Measurements from ENCODE around the gene POLN.
"Not testable (repeated sequence)": the region's sequence is repeated elsewhere in the genome, so short reads cannot be mapped to it uniquely, and the experiment has no call there.

The POLN gene

DNA sequence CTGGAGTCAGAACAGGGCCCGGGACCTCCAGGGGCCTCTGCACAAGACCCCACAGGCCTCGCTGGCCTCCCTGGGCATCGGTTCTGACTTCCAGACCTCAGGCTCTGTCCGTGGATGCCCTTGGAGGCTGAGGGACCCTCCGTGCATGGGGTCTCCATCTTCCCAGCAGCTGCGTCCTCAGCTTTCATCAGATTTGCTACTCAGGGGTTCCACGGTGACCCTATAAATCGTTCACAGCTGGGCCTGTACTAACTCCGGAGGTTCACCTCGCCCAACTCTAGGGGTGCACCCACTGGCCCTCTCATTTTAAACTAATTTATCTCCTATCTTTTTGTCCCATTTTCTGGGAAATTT is 33.1 kb upstream of the POLN start:
- DNase-seq (ENCODE audit: low read depth), result not testable (repeated sequence)

DNA sequence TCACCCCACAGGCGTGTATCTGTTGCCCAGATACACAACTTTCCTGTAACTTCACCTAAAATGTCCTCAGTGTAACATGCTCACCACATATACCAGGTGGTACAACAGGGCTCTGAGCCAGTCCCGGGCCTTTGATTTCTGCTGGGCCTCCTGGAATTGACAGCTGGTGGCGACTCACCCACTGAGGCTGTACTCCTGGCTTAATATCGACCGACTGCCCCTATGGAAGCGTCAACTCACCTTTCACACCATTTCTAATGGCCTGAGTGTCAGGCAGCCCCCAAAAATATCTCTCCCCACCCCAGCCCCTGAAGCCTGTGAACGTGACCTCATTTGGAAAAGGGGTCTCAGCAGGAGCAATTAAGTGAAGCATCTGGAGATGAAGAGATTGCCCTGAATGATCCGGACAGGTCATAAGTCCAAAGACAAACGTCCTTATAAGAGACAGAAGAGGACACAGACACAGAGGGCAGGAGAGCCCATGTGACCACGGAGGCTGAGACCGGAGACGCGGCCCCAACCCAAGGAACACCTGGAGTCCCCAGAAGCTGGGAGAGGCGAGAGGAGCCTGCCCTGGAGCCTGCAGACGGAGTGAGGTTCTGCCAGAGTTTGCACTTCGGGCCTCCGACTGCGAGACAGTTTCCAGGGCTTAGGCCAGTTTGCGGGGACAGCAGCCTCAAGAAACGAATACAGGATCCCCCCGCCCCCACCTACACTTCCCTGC is 32.6 kb upstream of the POLN start:
- no peak for DNase-seq (ENCODE audit: low read depth)

DNA sequence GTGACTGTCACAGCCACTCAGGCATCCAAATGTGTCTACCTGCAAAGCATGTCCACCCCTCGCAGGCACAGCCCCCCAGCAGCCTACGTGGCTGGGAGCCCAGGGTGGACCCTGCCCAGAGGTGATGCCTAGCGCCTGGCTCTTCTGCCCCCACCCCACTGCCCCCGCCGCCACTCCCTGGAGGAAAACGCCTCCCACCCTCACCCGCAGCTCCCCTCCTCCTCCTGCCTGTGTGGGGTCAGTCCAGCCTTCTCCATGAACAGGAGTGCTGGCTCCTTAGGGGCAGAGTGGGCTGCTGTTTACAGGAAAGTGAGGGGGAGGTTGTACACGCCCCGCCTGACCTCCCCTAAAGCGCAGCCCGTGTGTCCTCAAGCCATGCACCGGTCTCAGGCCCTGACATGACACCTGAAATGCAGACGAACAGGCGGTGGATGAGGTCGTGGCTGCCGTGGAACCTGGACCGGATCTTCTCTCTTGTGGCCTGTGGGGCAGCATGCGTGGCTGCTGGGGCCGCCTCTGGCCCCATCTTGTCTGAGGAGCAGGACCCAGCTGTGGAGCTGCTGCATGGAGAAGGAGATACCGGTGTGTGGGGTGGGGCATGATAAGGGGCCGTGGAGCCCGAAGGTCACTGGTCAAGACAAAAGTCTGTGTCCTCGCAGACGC is 31.9 kb upstream of the POLN start:
- DNase-seq (ENCODE audit: low read depth), result no peak

DNA sequence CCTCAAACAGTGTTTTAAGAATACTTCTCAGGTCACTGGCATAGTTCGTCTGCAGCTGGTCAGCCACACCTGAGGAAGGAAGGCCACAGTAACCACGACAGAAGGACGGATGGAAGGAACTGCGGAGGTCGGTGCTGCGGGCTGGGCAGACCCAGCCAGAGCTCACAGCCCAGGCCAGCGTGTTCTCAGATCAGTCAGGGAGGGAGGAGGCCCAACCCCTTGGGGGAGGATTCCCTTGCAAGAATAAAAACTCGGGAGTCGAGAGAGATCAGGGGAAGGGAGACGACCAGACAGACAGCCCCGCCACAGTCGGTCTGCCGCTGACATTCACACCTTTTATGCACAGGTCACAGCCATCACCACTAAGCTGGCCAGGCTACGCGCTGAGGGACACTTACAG is 31.3 kb upstream of the POLN start:
- no peak for DNase-seq (ENCODE audit: low read depth)

DNA sequence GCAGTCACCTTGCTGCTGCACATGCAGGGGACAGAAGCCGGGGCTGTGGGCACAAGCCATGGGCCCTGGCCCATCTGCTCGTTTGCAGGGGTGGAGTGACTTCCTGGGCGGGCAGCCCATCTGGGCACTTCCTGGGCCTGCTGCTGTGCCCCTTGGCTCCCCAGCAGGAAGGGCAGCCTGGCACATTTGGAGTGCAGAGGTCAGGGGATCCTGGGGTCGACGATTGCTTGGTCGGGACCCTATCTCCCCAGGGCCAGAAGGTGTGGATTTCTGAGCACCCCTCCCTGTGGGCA is 30.9 kb upstream of the POLN start:
- DNase-seq (ENCODE audit: low read depth), result no peak

DNA sequence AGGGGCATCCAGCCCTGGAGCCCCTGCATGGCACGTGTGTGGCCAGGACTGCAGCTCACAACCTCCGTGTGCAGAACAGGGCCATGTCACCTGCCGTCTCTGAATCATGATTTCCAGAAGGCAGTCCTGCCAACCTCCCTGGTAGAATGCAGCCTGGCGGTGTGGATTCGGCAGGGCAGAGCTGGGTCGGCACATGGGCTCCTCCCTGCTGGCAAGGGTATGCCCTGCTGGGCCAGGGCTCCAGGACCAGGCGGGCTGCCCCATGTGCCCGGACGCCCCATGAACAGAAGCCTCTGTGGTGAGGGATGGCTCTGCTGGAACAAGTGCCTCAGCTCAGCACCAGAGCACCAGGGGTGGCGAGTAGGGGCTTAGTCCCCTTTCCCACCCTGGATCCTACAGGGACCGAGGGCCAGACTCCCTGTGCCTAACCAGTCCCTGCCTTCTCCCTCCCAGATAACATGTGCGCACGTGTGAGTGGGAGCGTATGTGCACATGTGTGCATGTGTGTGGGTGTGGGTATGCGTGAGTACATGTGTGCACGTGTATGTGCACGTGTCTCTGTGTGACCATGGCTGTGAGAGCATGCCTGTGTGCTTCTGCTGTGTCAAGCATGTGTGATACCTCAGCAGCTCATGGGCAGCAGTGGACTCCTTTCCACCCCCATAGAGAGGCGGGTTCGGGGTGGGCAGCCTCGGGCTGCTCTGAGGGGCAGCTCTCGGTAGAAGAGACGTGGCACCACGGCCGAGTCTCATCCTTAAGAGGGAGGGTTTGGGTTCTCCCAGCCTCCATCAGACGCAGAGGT is 30.3 kb upstream of the POLN start:
- no peak for DNase-seq (ENCODE audit: low read depth)

DNA sequence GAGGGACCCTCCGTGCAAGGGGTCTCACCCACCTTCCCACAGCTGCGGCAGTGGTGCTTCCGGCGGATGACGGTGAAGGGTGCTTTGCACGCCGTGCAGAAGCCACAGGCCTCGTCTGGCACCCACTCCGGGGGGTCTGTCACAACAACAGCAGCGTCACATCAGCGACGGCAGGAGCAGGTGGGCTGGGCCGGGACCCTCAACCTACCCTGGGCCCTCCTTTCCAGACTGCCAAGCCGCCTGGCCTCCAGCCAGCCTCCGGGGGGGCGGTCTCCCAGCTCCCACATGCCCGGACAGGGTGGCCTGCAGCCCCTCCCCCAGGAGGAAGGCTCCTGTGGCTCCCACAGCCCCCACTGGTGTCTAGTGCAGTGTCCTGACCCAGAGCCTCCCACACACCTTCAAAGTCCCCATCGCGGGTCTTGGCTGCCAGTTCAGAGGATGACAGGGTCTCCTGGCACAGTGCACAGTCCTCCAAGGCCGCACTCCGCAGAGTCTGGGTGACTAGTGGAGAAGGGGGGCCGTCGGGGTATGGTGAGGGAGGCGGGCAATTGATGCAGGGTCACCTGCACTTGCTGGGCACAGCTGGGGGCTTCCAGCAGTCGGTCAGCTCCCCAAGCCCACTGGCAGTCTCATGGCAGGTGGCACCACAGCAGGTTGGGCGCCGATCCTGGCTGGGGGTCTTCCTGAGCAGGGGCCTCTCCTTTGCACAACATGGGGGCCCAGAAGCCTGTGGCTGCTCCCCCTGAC is 29.5 kb upstream of the POLN start:
- no peak for DNase-seq (ENCODE audit: low read depth)

DNA sequence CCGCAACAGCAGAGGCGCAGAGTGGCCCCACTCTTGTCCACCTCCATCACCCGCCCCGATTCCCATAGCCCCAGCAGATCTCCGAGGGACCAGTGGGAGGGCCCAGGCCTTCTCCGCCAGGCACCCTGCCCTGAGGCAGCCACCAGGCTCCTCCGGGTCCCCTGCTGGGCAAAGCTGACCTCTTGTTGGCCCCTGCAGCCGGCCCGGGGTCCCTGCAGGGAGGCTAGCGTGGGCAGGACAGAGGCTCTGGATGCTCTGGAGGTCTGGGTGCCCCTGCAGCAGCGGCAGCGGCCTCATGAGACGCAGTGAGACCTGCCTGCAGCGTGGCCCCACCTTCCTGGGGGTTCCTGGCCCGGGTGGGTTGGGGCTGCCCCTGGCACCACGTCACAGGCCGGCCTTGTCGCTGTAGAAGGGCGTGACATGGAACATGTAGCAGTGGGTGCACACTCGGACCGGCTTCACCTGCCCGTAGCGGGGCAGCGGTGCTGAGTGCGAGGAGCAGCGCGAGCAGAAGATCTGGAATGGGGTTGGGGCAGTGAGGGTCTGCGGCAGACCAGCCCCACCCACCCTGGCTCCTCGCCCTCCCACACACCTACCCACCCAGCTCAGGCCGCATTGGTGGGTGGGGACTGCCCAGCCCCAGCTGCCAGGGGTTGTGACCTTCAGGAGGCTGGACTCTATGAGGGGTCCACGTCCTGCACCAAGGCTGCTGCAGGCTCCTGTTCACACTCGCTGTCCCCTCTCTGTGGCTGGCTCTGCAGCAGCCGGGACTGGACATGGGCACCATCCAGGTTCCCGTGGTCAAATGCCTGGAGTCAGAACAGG is 28.6 kb upstream of the POLN start:
- no peak for DNase-seq (ENCODE audit: low read depth)

DNA sequence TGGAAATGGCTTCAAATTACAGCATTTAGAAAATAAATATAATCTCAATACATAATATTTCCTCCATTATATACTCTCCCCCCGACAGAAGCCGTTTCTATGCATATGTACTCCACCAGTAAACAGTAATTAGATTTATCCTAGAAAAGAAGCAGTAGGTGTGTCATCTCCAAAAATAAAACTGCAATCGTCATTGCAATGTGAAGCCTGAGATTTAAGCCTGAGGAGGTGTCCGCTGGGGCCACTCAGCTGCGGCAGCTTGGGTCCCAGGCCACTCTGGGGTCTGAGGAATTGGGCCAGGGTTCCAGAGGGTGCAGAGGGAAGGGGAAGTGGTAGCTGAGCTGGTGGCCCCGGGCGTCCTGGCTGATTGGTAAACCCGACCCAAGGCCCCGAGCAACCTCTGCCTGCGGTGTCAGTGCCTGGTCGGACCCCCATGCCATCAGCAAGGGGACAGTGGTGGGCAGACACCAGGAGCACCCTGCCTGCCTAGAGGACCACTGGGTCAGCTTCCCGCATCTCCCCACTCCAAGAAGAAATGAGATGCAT is 27.8 kb upstream of the POLN start:
- DNase-seq (ENCODE audit: low read depth), result no peak

DNA sequence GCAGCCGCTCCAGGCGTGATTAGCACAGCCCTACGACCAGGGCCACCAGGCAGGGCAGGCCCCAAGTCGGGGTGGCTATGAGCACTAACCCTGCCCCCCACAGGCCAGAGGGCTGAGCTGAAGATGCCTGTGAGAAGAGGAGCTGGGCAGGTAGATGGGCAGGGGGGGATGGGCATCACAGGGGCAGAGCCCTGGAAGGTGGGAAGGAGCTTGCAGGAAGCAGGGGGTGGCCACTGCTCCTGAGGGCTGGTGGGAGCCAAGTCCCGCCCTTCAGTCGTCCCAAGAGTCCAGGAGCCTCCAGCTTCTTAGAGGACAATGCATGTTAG is 27.2 kb upstream of the POLN start:
- no peak for DNase-seq (ENCODE audit: low read depth)

DNA sequence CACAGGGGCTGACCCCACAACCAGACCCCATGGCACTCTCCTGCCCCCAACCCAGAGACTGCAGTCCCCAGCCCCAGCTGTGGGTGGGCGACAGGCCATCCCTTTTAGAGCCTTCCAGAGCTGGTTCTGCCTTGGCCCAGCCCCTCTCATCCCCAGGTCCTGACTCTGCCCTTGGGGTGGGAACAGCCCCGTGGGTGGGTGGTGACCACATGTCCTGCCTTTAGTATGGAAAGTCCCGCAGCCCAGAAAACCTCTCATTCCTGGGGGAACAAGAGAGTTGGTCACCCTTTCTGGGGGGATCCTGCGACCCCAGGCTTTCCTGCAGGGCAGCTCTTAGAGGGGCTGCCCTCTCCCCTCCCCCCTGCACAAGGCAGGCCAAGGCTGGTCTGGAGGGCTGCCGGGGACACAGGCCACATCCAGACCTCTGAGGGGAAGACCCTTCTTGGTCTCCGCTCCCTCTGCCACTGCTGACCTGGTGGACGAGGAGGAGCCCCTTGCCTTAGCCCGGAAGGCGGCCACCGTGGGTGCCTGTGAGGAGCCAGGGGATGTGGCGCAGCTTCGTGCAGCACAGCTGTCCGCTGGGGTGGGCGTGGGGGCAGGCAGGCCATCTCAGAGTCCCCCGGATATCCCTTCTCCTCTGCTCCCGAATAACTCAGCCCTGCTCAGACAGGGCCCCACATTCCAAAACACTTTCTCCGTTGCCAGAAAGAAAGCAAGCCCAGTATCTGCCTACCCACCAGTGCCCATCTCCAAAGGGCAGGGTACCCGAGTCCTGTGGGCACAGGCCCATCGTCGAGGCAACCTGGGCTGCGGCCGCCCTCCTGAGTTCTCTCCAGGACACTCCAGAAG is 26.7 kb upstream of the POLN start:
- no peak for DNase-seq (ENCODE audit: low read depth)

DNA sequence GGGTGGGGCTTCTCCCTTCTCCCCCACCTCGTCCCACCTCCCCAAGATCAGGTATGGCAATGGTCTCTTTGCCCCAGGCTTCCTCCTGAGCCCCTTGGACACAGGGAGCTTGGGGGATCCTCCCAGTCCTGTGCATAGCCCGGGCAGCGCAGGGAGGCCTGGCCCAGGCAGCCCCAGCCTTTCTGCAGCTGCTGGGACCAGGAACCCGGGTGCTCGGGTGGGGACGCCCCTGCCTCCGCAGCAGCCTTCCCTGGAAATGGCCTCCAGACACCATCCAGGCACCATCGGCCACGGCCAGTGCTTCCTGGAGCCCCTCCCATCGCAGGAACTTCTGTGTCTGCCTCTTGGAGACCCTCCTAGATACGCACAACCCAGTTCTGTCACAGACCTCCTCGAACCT is 25.9 kb upstream of the POLN start:
- no peak for DNase-seq (ENCODE audit: low read depth)

DNA sequence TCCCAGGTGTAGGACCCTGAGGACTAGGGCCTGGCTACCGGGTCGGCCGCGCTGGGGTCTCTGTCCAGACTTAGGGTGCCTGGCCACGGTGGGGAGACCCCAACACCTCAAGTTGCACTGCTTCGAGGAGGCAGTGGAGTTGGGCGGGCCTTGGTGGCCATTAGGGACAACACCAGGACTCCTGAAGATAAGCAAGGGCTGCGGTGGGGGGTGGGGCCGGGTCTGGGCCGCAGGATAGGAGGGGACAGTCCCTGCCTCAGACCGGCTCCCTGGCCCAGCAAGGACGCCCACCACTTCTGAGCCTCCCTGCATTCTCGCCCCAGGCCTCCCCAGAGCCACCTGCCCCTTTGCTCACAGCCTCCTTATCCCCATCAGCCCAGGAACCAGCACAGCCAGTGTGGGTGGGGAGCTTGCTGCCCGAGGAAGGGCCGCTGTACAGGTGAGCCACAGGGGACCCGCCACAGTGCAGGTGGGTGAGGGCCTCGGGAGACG is 25.4 kb upstream of the POLN start:
- no peak for DNase-seq (ENCODE audit: low read depth)

DNA sequence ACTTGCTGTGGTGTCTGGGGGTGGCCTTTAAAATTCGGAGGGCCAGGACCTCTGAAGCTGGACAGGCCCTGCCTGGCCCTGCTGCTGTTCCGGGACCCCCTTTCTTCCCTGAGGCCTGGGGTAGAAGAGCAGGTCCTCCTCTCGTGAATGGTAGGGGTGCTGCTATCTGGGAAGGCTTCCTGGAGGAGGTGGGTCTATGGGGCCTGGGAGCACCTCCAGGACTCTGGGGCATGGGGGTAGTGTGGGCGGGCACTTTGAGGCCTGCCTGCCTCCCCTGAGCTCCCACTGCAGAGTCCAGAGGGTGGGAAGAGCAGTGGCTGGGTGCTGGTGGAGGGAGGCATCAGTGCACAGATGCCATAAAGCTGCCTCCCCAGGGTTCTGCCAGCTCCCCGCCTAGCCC is 24.9 kb upstream of the POLN start:
- no peak for DNase-seq (ENCODE audit: low read depth)

DNA sequence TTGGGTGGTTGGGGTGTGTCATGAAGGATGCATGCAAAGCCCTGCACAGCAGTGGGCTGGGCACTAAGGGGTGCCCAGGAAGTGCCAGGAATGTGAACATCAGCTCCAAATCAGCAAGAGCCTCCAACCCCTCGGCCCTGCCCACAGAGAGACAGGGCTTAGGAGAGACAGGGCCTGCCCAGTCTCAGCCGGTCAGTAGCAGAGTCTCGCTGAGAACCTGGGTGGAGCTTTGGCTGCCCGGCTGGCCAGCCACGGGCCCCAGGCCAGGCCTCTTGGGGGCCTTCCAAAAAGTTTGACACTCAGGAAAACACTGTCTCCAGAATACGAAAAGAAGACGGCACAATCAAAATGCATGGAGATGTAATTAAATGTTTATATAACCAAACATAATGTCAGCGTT is 24.3 kb upstream of the POLN start:
- no peak for DNase-seq (ENCODE audit: low read depth)

DNA sequence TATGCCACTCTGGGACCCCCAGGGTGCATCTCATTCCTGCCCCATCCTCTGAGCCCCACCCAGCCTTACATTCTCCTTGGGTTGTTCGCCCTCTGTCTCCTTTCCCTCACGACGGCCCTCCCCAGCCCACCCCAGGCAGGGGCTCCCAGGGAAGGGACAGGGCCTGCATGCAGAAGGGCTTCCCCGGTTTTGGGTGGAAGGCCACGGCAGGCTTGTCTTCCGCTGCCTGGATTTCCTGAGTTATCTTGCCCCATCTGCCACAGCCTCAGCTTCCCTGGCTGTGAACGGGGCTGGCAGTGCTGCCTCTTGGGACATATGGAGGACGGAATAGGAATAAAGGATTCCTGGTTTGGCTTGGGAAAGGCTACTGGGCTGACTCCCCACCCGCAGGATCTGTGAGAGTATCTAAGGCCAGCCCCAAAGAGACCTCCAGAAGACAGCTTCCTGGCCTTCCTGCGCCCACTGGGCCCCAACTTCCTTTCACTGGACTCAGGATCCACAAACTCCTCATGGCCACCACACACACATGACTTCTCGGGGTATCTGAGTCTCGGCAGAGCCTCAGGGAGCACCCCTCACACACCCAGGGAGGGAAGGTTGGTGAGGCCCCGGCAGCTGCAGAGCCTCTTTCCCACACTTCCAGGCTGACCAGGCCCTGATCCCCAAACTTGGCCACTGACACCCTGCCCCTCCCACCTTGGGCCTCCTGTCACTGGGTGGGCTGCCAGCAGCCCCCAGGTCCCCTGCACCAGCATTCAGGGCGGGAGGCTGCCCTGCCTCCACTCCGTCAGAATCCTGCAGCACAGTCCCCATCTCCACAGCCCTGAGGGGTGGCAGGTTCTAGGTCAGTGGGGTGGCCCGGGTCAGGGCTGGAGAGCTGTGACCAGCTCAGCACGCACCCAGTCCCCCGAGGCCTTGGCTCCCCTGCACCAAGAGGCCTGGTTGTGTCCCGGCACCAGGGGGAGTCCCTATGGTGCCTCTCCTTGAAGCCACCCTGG is 23.5 kb upstream of the POLN start:
- no peak for DNase-seq (ENCODE audit: low read depth)

DNA sequence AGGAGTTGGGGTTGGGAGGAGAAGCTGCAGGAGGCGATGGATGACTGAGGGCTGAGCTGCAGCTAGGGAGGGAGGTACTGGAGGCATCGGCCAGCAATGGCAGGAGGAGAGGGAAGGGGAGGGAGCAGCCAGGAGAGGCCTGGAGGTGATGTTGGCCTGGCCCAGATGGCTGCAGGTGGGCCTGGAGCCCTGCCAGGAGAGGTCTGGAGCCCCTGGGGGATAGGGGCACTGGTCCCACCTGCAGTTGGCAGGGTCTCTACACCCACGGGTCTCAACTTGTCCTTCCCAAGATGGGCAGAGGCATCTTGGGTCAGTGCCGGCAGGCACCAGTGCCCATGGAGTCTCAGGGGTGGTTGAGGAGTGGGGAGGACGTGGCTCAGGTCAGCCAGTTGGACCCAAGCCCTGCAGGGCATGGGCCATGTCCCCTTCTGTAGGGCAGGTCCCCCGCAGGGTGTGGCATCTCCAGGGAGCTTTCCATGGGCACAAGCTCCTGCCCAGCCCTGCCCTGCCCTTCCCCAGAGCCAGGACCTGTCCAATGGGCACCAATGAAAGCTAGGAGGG is 22.6 kb upstream of the POLN start:
- no peak for DNase-seq (ENCODE audit: low read depth)

DNA sequence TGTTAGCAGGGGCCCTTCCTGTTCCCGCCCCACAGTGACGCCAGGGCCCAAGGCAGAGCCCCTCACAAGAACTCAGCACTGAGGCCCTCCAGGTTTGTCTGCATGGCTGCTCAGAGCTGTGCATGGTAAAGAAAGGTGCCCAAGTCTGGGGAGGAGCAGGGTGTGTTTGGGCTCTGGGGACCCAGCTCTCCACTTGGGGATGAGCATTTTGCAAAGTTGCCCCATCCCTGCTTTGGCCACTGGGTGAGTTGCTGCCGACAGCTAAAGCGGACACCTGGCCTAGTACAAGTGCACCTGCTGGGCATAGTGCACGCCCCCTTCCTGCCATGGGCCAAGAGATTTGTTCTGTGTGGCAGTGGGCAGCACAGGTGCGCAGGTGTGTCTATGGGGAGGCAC is 22.0 kb upstream of the POLN start:
- no peak for DNase-seq (ENCODE audit: low read depth)

DNA sequence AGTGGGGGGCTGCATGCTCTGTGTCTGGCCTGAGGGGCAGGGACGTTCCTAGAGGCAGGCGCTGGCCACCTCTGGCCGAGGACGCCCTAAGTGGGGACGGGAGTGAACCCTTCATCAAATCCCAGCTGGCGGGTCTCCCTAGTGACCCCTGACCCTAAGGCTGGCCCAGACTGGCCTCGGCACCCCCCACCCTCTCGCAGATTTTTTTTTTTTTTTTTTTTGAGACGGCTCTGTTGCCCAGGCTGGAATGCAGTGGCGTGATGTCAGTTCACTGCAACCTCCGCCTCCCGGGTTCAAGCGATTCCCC is 21.0 kb upstream of the POLN start:
- DNase-seq (ENCODE audit: low read depth), result no peak
